Hindlimb muscle (tissue), 1 donor: ENCODE results near the gene KCNH2. TPM values are rescaled to one million over a fixed set of nuclear protein-coding genes. Genes with fewer than 3 reads are reported as not detected.
"Not testable (repeated sequence)": the region's sequence is repeated elsewhere in the genome, so short reads cannot be mapped to it uniquely, and the experiment has no call there.

Experiments
- DNase-seq: peaks from one replicate; pipeline ENCODE4 v3.0.0-alpha.2; 2013
- polyA plus RNA-seq: library from polyadenylated mRNA; unstranded; fragments of 120-200 nt; gene quantifications from one replicate; pipeline ENCODE4 v1.2.1, GENCODE V29; 2013; ENCODE audit not compliant: insufficient read length

Gene KCNH2
- 29.3 TPM for polyA plus RNA-seq

GRCh38 chr7:150978126-150978789 lies at the start of gene KCNH2:
Gene KCNH2 (minus strand): TSS chr7:150978321. CDS start chr7:150977913, 408 bp downstream.
- peak; percentile 53 for DNase-seq

GRCh38 chr7:151027728-151028130 lies 49.6 kb upstream of the KCNH2 start:
- DNase-seq, result not testable (repeated sequence)

- DNase-seq, result not testable (repeated sequence)
These were observed 48.9 kb upstream of the KCNH2 start for GRCh38 chr7:151026771-151027727.

GRCh38 chr7:151025924-151026671 lies 48.0 kb upstream of the KCNH2 start:
- DNase-seq, result no peak

- no peak for DNase-seq
These were observed 46.4 kb upstream of the KCNH2 start, which contains the start of gene ATG9B for GRCh38 chr7:151024435-151025056. Gene ATG9B (minus strand): TSS chr7:151024494. CDS start chr7:151024423, 71 bp downstream.

GRCh38 chr7:151023232-151023631 lies 45.1 kb upstream of the KCNH2 start:
- DNase-seq, result no peak

- no peak for DNase-seq
These were observed 42.1 kb upstream of the KCNH2 start for GRCh38 chr7:151020231-151020630.

GRCh38 chr7:151019130-151019447 lies 41.0 kb upstream of the KCNH2 start:
- DNase-seq, result no peak

- no peak for DNase-seq
These were observed 40.5 kb upstream of the KCNH2 start for GRCh38 chr7:151018421-151019129.

GRCh38 chr7:151017953-151018420 lies 39.9 kb upstream of the KCNH2 start:
- DNase-seq, result peak; percentile 59

GRCh38 chr7:151017370-151017952 lies 39.3 kb upstream of the KCNH2 start:
- no peak for DNase-seq

- DNase-seq, result no peak
These were observed 38.8 kb upstream of the KCNH2 start for GRCh38 chr7:151016942-151017341.

- no peak for DNase-seq
These were observed 38.4 kb upstream of the KCNH2 start for GRCh38 chr7:151016505-151016904.

- no peak for DNase-seq
These were observed 37.8 kb upstream of the KCNH2 start for GRCh38 chr7:151015967-151016366.

- no peak for DNase-seq
These were observed 36.8 kb upstream of the KCNH2 start for GRCh38 chr7:151014950-151015349.

- peak; percentile 82 for DNase-seq
These were observed 35.8 kb upstream of the KCNH2 start for GRCh38 chr7:151013733-151014497.

GRCh38 chr7:151013356-151013732 lies 35.2 kb upstream of the KCNH2 start:
- DNase-seq, result no peak

- no peak for DNase-seq
These were observed 34.8 kb upstream of the KCNH2 start for GRCh38 chr7:151012911-151013347.

GRCh38 chr7:151012031-151012692 lies 34.0 kb upstream of the KCNH2 start:
- DNase-seq, result no peak

GRCh38 chr7:151011616-151012015 lies 33.5 kb upstream of the KCNH2 start:
- not testable (repeated sequence) for DNase-seq
